ENCODE measurements around the gene CORO6.

GRCh38 chr17:29643817-29644160 lies 21.1 kb upstream of the CORO6 start:
- no peak for TF ChIP-seq POLR2A (IDR thresholded peaks at IDR 0.05; ENCODE audit: low read depth, low read length)
- no peak for TF ChIP-seq SPI1 (IDR thresholded peaks at IDR 0.05; ENCODE audit: low read depth, low read length)
- no peak for TF ChIP-seq TAF1 (IDR thresholded peaks at IDR 0.05; ENCODE audit: low read depth, low read length)
- TF ChIP-seq POLR2AphosphoS5 (IDR thresholded peaks at IDR 0.05; ENCODE audit: low read depth, low read length), result no peak
- no peak for TF ChIP-seq POU2F2 (IDR thresholded peaks at IDR 0.05; ENCODE audit: low read depth, low read length)
- no peak for TF ChIP-seq PAX5 (IDR thresholded peaks at IDR 0.05; ENCODE audit: insufficient read depth, low read length, severe bottlenecking)
